Keratinocyte (primary cell): Measurements from ENCODE around the gene SCEL. TPM values are rescaled to one million over a fixed set of nuclear protein-coding genes. Genes with fewer than 3 reads are reported as not detected.
A peak's percentile ranks its signal among the peaks of the same experiment; 100 is the strongest.

Experiments
- DNase-seq: peaks from one replicate; pipeline ENCODE4 v3.0.0-alpha.2; 2011; ENCODE audit warnings: low read depth, missing footprints, low spot score
- FAIRE-seq: peaks from 2 replicates; lab custom pipeline; 2011; peaks lifted over from hg19 to GRCh38; lab: Jason Lieb, UNC
- H2AFZ ChIP-seq: 2 replicates; pipeline ENCODE4 v1.6.0; 2012; ENCODE audit warnings: low read length, control low read depth, inconsistent platforms; ENCODE audit not compliant: control insufficient read depth
- H3K27ac ChIP-seq: 2 replicates; pipeline ENCODE4 v1.5.1; 2011; ENCODE audit warnings: low read length; ENCODE audit not compliant: control insufficient read depth, insufficient read depth
- H3K27me3 ChIP-seq: 3 replicates; pipeline ENCODE4 v1.6.0; 2011; ENCODE audit warnings: low read length; ENCODE audit not compliant: control insufficient read depth, insufficient read depth; ENCODE audit errors: extremely low read depth
- H3K36me3 ChIP-seq, 2 experiments: 2 replicates in 1 of 2; 3 replicates in 1 of 2; pipeline ENCODE4 v1.5.1; 2011; ENCODE audit warnings: low read length in 2 of 2, mild to moderate bottlenecking in 1 of 2; ENCODE audit not compliant: control insufficient read depth in 2 of 2, insufficient read depth in 2 of 2; ENCODE audit errors: extremely low read depth in 1 of 2
- H3K4me1 ChIP-seq: 3 replicates; pipeline ENCODE4 v1.5.1; 2011; ENCODE audit warnings: low read length; ENCODE audit not compliant: control insufficient read depth, insufficient read depth; ENCODE audit errors: extremely low read depth
- H3K4me2 ChIP-seq: 3 replicates; pipeline ENCODE4 v1.6.0; 2011; ENCODE audit warnings: low read depth, low read length; ENCODE audit not compliant: control insufficient read depth, insufficient read depth; ENCODE audit errors: extremely low read depth
- H3K4me3 ChIP-seq, 3 experiments: fragments of 200-600 bp in 1 of 3; sonication (generic) in 1 of 3; 2 replicates in 2 of 3; 3 replicates in 1 of 3; pipeline ENCODE4 v1.5.1; 2011 to 2016; ENCODE audit warnings: low read length in 3 of 3, mild to moderate bottlenecking in 3 of 3, control low read depth in 2 of 3, inconsistent platforms in 1 of 3, low read depth in 1 of 3, mixed read lengths in 1 of 3, mixed run types in 1 of 3, moderate library complexity in 1 of 3; ENCODE audit not compliant: control insufficient read depth in 2 of 3, insufficient read depth in 2 of 3; ENCODE audit errors: extremely low read depth in 1 of 3
- H3K79me2 ChIP-seq: 2 replicates; pipeline ENCODE4 v1.6.0; 2012; ENCODE audit warnings: low read length; ENCODE audit not compliant: control insufficient read depth, insufficient read depth
- H3K9ac ChIP-seq: 3 replicates; pipeline ENCODE4 v1.6.0; 2011; ENCODE audit warnings: low read length; ENCODE audit not compliant: control insufficient read depth, insufficient read depth; ENCODE audit errors: extremely low read depth
- H3K9me1 ChIP-seq: 3 replicates; pipeline ENCODE4 v1.6.0; 2011; ENCODE audit warnings: low read length; ENCODE audit not compliant: control insufficient read depth, insufficient read depth; ENCODE audit errors: extremely low read depth
- H3K9me3 ChIP-seq: 2 replicates; pipeline ENCODE4 v1.5.1; 2012; ENCODE audit warnings: low read depth, low read length; ENCODE audit not compliant: control insufficient read depth
- H4K20me1 ChIP-seq: 3 replicates; pipeline ENCODE4 v1.6.0; 2011; ENCODE audit warnings: low read length; ENCODE audit not compliant: control insufficient read depth, insufficient read depth; ENCODE audit errors: extremely low read depth
- EZH2 ChIP-seq: IDR thresholded peaks from one replicate; pipeline ENCODE4 v1.6.1; 2012; ENCODE audit warnings: inconsistent platforms, mild to moderate bottlenecking, low read length, moderate library complexity
- dilution Hi-C: fragments of 300-500 bp; cut with MboI; formaldehyde crosslinking; loops from one replicate; pipeline ENCODE4 v1.7.0; 2020; ENCODE audit warnings: low sequenced_read_pairs; ENCODE audit not compliant: extremely low pct_ligation_motif_present
- polyA plus RNA-seq, 5 experiments: library from polyadenylated mRNA; depleted of rRNA in 3 of 5; stranded (reverse) in 3 of 5; stranded (forward) in 1 of 5; unstranded in 1 of 5; fragments of >200 nt; gene quantifications; 1 replicate in 1 of 5; 2 replicates in 3 of 5; 3 replicates in 1 of 5; pipeline versions ENCODE4 v1.2.1 to v1.2.3, GENCODE V29; 2011 to 2012; ENCODE audit warnings: missing spikeins in 2 of 5, low read depth in 1 of 5, low replicate concordance in 1 of 5
- TF ChIP-seq, protein P1 (sequence below), 3 experiments: IDR thresholded peaks in 1 of 3; conservative IDR thresholded peaks in 1 of 3; optimal IDR thresholded peaks in 1 of 3; 2 replicates in 2 of 3; 3 replicates in 1 of 3; pipeline versions ENCODE3 to v1.5.1; 2011; ENCODE audit warnings: low read length in 3 of 3, mild to moderate bottlenecking in 3 of 3, moderate library complexity in 2 of 3, control low read depth in 1 of 3, inconsistent platforms in 1 of 3; ENCODE audit not compliant: insufficient read depth in 2 of 3; ENCODE audit errors: extremely low read depth in 1 of 3

SCEL gene
- polyA plus RNA-seq, 1 donor (not counting 4 experiments of a cell fraction or from before 2014, with no cell fraction given), result 30.5 TPM

DNA sequence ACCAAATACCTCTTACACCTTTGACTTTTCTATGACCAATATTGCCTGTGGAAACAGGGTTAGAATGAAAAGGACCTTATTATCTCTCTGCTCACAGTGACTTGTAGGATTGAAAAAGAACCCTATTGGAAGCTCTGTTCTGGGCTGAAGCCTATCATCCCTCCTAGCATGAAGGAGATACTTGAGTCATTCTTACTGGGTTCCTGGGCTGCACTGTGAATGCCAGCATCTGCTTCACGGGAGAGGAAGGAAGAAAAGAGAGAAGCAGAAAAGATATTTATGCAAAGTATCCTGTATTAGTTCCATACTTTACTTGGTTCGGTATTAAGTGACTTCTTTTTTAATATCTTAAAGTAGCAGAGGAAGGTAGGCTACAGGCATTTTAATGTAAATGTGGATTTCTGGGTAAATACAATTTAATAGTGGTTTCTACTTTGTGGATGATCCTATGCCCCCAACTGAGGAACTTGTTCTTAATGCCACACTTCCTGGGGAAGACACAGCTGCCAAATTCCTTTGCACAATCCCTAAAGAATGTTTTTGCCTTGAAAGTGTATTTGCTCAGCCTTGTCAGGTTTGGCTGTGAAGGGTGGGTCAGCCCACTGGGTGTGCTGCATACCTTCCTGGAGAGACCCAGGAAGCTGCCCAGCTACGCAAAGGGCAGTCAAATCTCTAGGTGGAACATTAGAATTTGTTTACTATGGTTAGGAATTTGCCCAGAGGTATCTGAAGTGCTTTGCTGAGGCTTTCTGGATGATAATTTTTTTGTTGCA, 13.7 kb upstream of the SCEL start:
- Histone ChIP-seq H4K20me1 (no peaks in the 10 kb centered on the region), H3K9me3 (no peaks in the 10 kb centered on the region), H3K27me3 (no peaks in the 10 kb centered on the region), H3K36me3 (no peaks in the 10 kb centered on the region), H3K4me1 (peaks cover 46% of the 10 kb centered on the region), H3K9me1 (no peaks in the 10 kb centered on the region), H3K79me2 (no peaks in the 10 kb centered on the region), H3K9ac (peak overlapping the region; percentile 19), H3K4me2 (peak overlapping the region; percentile 76), H2AFZ (no peak overlapping the region), H3K27ac (peak overlapping the region; percentile 63), H3K4me3 (peak overlapping the region in 2 of 3 experiments; percentile 2 to 30)
- FAIRE-seq, result no peak
- TF ChIP-seq, protein P1, sequence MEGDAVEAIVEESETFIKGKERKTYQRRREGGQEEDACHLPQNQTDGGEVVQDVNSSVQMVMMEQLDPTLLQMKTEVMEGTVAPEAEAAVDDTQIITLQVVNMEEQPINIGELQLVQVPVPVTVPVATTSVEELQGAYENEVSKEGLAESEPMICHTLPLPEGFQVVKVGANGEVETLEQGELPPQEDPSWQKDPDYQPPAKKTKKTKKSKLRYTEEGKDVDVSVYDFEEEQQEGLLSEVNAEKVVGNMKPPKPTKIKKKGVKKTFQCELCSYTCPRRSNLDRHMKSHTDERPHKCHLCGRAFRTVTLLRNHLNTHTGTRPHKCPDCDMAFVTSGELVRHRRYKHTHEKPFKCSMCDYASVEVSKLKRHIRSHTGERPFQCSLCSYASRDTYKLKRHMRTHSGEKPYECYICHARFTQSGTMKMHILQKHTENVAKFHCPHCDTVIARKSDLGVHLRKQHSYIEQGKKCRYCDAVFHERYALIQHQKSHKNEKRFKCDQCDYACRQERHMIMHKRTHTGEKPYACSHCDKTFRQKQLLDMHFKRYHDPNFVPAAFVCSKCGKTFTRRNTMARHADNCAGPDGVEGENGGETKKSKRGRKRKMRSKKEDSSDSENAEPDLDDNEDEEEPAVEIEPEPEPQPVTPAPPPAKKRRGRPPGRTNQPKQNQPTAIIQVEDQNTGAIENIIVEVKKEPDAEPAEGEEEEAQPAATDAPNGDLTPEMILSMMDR (optimal IDR thresholded peaks at IDR 0.05 in 1 of 3, IDR thresholded peaks at IDR 0.05 in 1 of 3, conservative IDR thresholded peaks at IDR 0.05 in 1 of 3; ENCODE audit: extremely low read depth in 1 of 3, insufficient read depth in 2 of 3, low read length in 3 of 3), result peak in 1 of 3 experiments; percentile 15
- no peak for TF ChIP-seq EZH2
- no peak for DNase-seq
- dilution Hi-C loops, result no loop called here

DNA sequence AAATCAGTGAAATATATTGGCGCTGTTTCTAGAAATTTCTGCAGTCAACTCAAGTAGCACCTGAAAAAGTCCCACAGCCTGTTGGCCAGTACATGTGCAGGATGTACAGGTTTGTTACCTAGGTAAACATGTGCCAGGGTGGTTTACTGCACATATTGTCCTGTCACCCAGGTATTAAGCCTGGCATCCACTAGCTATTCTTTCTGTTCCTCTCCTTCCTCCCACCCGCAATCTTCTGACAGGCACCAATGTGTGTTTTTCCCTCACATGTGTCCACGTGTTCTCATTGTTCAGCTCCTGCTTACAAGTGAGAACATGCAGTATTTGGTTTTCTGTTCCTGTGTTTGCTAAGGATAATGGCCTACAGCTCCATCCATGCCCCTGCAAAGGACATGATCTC, 13.1 kb upstream of the SCEL start:
- H3K4me2 ChIP-seq, result peak overlapping the region; percentile 76
- H3K36me3 ChIP-seq, result no peaks in the 10 kb centered on the region
- H3K9me1 ChIP-seq, result no peaks in the 10 kb centered on the region
- H3K27ac ChIP-seq, result peak overlapping the region; percentile 63
- dilution Hi-C loops, result no loop called here
- no peaks in the 10 kb centered on the region for H3K9me3 ChIP-seq
- H3K4me3 ChIP-seq, result no peak overlapping the region
- FAIRE-seq (peak; percentile 43), DNase-seq (no peak)
- no peak overlapping the region for H2AFZ ChIP-seq
- H3K4me1 ChIP-seq, result peaks cover 39% of the 10 kb centered on the region
- H4K20me1 ChIP-seq, result no peaks in the 10 kb centered on the region
- peak overlapping the region; percentile 19 for H3K9ac ChIP-seq
- no peaks in the 10 kb centered on the region for H3K27me3 ChIP-seq
- TF ChIP-seq EZH2, result no peak
- TF ChIP-seq, protein P1 (optimal IDR thresholded peaks at IDR 0.05 in 1 of 3, IDR thresholded peaks at IDR 0.05 in 1 of 3, conservative IDR thresholded peaks at IDR 0.05 in 1 of 3; ENCODE audit: extremely low read depth in 1 of 3, insufficient read depth in 2 of 3, low read length in 3 of 3), result no peak
- H3K79me2 ChIP-seq, result no peaks in the 10 kb centered on the region
